Activated T-cell treated with anti-CD3 and anti-CD28 coated beads for 24 hours (primary cell): Measurements from ENCODE around the gene LRRC27.
"Not testable (repeated sequence)": the region's sequence is repeated elsewhere in the genome, so short reads cannot be mapped to it uniquely, and the experiment has no call there.

Experiments
- DNase-seq: peaks from one replicate; pipeline ENCODE4 v3.0.0-alpha.2; 2020; ENCODE audit warnings: low read depth

The LRRC27 gene

GRCh38 chr10:132374612-132375011 is 42.6 kb downstream of the LRRC27 start:
- DNase-seq, result no peak

- no peak for DNase-seq
These were observed 43.3 kb downstream of the LRRC27 start for GRCh38 chr10:132375116-132375794.

- no peak for DNase-seq
These were observed 43.9 kb downstream of the LRRC27 start for GRCh38 chr10:132375795-132376297.

GRCh38 chr10:132376394-132376851 is 44.4 kb downstream of the LRRC27 start:
- no peak for DNase-seq

- no peak for DNase-seq
These were observed 45.3 kb downstream of the LRRC27 start for GRCh38 chr10:132377326-132377725.

GRCh38 chr10:132379026-132379425 is 47.0 kb downstream of the LRRC27 start:
- not testable (repeated sequence) for DNase-seq

GRCh38 chr10:132380986-132381385 is 49.0 kb downstream of the LRRC27 start:
- not testable (repeated sequence) for DNase-seq

- no peak for DNase-seq
These were observed 49.7 kb downstream of the LRRC27 start for GRCh38 chr10:132381741-132382140.

- no peak for DNase-seq
These were observed 50.4 kb downstream of the LRRC27 start for GRCh38 chr10:132382231-132382922.

GRCh38 chr10:132383101-132383500 is 51.1 kb downstream of the LRRC27 start:
- no peak for DNase-seq

GRCh38 chr10:132383751-132384196 is 51.8 kb downstream of the LRRC27 start:
- DNase-seq, result no peak

GRCh38 chr10:132384618-132385388 is 52.8 kb downstream of the LRRC27 start:
- DNase-seq, result no peak

- no peak for DNase-seq
These were observed 53.3 kb downstream of the LRRC27 start for GRCh38 chr10:132385389-132385667.

GRCh38 chr10:132385721-132386418 is 53.9 kb downstream of the LRRC27 start:
- no peak for DNase-seq

- DNase-seq, result no peak
These were observed 54.4 kb downstream of the LRRC27 start for GRCh38 chr10:132386419-132386831.

- DNase-seq, result not testable (repeated sequence)
These were observed 54.9 kb downstream of the LRRC27 start for GRCh38 chr10:132386896-132387295.

GRCh38 chr10:132387764-132388210 is 55.8 kb downstream of the LRRC27 start:
- peak; percentile 53 for DNase-seq

GRCh38 chr10:132388891-132389432 is 57.0 kb downstream of the LRRC27 start:
- DNase-seq, result no peak

- no peak for DNase-seq
These were observed 57.6 kb downstream of the LRRC27 start for GRCh38 chr10:132389433-132390169.

GRCh38 chr10:132390170-132390920 is 58.4 kb downstream of the LRRC27 start:
- no peak for DNase-seq
